K562 (cell line): Measurements from ENCODE around the gene NCOA1. TPM values are rescaled to one million over a fixed set of nuclear protein-coding genes. Genes with fewer than 3 reads are reported as not detected.

Source experiments
- CBFA2T2 ChIP-seq: fragments of 450-650 bp; conservative IDR thresholded peaks from 2 replicates; pipeline ENCODE4 v1.6.1; 2017; ENCODE audit warnings: mild to moderate bottlenecking
- DPF2 ChIP-seq: fragments of 450-650 bp; IDR thresholded peaks from 2 replicates; pipeline ENCODE4 v1.6.1; 2016
- E2F6 ChIP-seq, 2 experiments: IDR thresholded peaks; 2 replicates each; pipeline ENCODE4 v1.6.1; 2011; ENCODE audit warnings: borderline replicate concordance in 1 of 2, control low read depth in 1 of 2, low read depth in 1 of 2, low read length in 1 of 2, mild to moderate bottlenecking in 1 of 2, mixed read lengths in 1 of 2, moderate library complexity in 1 of 2; ENCODE audit not compliant: insufficient read depth in 1 of 2, insufficient read length in 1 of 2, poor library complexity in 1 of 2, severe bottlenecking in 1 of 2; ENCODE audit errors: extremely low read depth in 1 of 2
- GABPB1 ChIP-seq: sonication (generic); formaldehyde crosslinking; IDR thresholded peaks from 2 replicates; pipeline ENCODE4 v1.8.0; 2022; ENCODE audit warnings: mild to moderate bottlenecking, missing genetic modification reagents
- GATA2 ChIP-seq: sonication (generic); formaldehyde crosslinking; IDR thresholded peaks from 2 replicates; pipeline ENCODE4 v1.4.0; 2020; ENCODE audit warnings: mild to moderate bottlenecking, missing genetic modification reagents
- POLR3G ChIP-seq: IDR thresholded peaks from 2 replicates; pipeline ENCODE4 v1.6.1; 2011; ENCODE audit not compliant: insufficient read length, insufficient replicate concordance; ENCODE audit errors: extremely low read depth
- POU5F1 ChIP-seq: fragments of 150-350 bp; IDR thresholded peaks from 2 replicates; pipeline ENCODE4 v1.6.1; 2014; ENCODE audit warnings: borderline replicate concordance, low read length, low read depth, mild to moderate bottlenecking; ENCODE audit not compliant: partially characterized antibody
- RREB1 ChIP-seq: fragments of 250-450 bp; sonication (Bioruptor Pico); IDR thresholded peaks from 2 replicates; pipeline ENCODE4 v1.4.0; 2020
- SMARCA5 ChIP-seq: fragments of 450-650 bp; IDR thresholded peaks from 2 replicates; pipeline ENCODE4 v1.6.1; 2016
- ZNF232 ChIP-seq: sonication (generic); formaldehyde crosslinking; IDR thresholded peaks from 2 replicates; pipeline ENCODE4 v1.8.0; 2022; ENCODE audit warnings: mild to moderate bottlenecking, missing genetic modification reagents
- ZNF3 ChIP-seq: fragments of 250-450 bp; sonication (Bioruptor Pico); IDR thresholded peaks from 2 replicates; pipeline ENCODE4 v1.5.0; 2021; ENCODE audit warnings: mild to moderate bottlenecking, moderate library complexity
- ZNF384 ChIP-seq: IDR thresholded peaks from 2 replicates; pipeline ENCODE4 v1.6.1; 2012; ENCODE audit warnings: low read depth, low read length, improper control_type of control experiment
- ZNF395 ChIP-seq: fragments of 200-800 bp; sonication (Bioruptor generic); IDR thresholded peaks from 2 replicates; pipeline ENCODE4 v1.6.1; 2017; ENCODE audit warnings: missing genetic modification characterization, missing compliant biosample characterization
- ZNF512 ChIP-seq: IDR thresholded peaks from 2 replicates; pipeline ENCODE4 v1.6.1; 2016; ENCODE audit warnings: missing genetic modification characterization, missing compliant biosample characterization
- polyA plus RNA-seq, 8 experiments: library from polyadenylated mRNA; depleted of rRNA in 4 of 8; stranded (reverse) in 5 of 8; unstranded in 3 of 8; fragments of >200 nt; fragmentation: Nextera tagmentation in 2 of 8; fragmentation: Illumina TruSeq in 1 of 8; extraction: Ambion mirVana in 2 of 8; extraction: Trizol in 1 of 8; gene quantifications; 2 replicates each; pipeline versions ENCODE4 v1.2.1 to v1.2.3, GENCODE V29; 2011 to 2014; ENCODE audit warnings: inconsistent platforms in 1 of 8, missing spikeins in 1 of 8
- total RNA-seq, 7 experiments: library from RNA; depleted of rRNA in 6 of 7; stranded (reverse); fragments of >200 nt in 6 of 7; fragmentation: Illumina TruSeq in 2 of 7; extraction: Trizol in 2 of 7; gene quantifications; 2 replicates each; pipeline versions ENCODE4 v1.2.1 to v1.2.3, GENCODE V29; 2011 to 2021; ENCODE audit warnings: low replicate concordance in 1 of 7

The NCOA1 gene
- total and polyA plus RNA-seq, 9 of the 15 experiments (the other 6 are each of a cell fraction or from before 2014, with no cell fraction given) = 4.9 to 25.7 (median 17.0) TPM

GRCh38 chr2:24797644-24798043, 306.6 kb downstream of the NCOA1 start (continued):
- TF ChIP-seq ZNF512 (tag) = no peak
- TF ChIP-seq GABPB1 (CRISPR knock-in tag) = no peak
- TF ChIP-seq SMARCA5 = peak; percentile 60; the same call in 1 of the 2 replicates
- TF ChIP-seq POLR3G = no peak
- peak; percentile 71 for TF ChIP-seq CBFA2T2
- TF ChIP-seq GATA2 (CRISPR knock-in tag) = peak; percentile 44; the same call in 1 of the 2 replicates
- TF ChIP-seq DPF2 = peak; percentile 81
- TF ChIP-seq RREB1 (CRISPR knock-in tag) = no peak
- TF ChIP-seq E2F6 (IDR thresholded peaks at IDR 0.05; ENCODE audit: borderline replicate concordance in 1 of 2, extremely low read depth in 1 of 2, insufficient read depth in 1 of 2, insufficient read length in 1 of 2, low read depth in 1 of 2, low read length in 1 of 2, poor library complexity in 1 of 2, severe bottlenecking in 1 of 2) = no peak
- no peak for TF ChIP-seq ZNF232 (CRISPR knock-in tag)
- no peak for TF ChIP-seq POU5F1
- TF ChIP-seq ZNF3 (CRISPR knock-in tag) = no peak
- TF ChIP-seq ZNF395 (CRISPR knock-in tag) = no peak
- no peak for TF ChIP-seq ZNF384
